Body of pancreas (tissue), 4 donors: ENCODE measurements around the gene UNC13C.

Source experiments
- POLR2A ChIP-seq, 3 donors: fragments of 450-650 bp; IDR thresholded peaks; one replicate each; pipeline ENCODE4 v1.6.1; 2016; ENCODE audit warnings: antibody characterized with exemption in 3 of 3, mild to moderate bottlenecking in 2 of 3
- TF ChIP-seq, protein P1 (sequence below), 7 experiments: fragments of 450-650 bp in 4 of 7; fragments of 200-600 bp in 3 of 7; sonication (generic) in 3 of 7; IDR thresholded peaks; one replicate each; pipeline ENCODE4 v1.5.1; 2016 to 2019; ENCODE audit warnings: antibody characterized with exemption in 7 of 7

DNA sequence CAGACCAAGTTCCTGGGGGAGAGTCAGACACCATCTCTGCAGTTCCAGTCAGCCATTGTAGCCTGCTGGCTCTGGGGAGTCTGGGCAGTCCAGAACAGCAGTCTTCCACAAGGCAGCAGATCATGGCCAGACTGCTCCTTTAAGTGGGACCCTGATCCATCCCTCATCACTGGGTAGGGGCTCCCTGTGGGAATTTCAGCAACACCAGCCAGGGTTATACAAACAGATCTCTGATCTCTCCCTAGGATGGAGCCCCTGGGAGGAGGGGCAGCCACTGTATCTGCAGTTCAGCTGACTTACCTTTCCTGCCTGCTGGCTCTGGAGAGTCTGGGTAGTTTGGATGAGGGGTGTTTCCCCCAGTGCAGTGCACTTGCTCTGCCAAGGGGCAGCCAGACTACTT is 42.1 kb upstream of the UNC13C start:
- TF ChIP-seq, protein P1, sequence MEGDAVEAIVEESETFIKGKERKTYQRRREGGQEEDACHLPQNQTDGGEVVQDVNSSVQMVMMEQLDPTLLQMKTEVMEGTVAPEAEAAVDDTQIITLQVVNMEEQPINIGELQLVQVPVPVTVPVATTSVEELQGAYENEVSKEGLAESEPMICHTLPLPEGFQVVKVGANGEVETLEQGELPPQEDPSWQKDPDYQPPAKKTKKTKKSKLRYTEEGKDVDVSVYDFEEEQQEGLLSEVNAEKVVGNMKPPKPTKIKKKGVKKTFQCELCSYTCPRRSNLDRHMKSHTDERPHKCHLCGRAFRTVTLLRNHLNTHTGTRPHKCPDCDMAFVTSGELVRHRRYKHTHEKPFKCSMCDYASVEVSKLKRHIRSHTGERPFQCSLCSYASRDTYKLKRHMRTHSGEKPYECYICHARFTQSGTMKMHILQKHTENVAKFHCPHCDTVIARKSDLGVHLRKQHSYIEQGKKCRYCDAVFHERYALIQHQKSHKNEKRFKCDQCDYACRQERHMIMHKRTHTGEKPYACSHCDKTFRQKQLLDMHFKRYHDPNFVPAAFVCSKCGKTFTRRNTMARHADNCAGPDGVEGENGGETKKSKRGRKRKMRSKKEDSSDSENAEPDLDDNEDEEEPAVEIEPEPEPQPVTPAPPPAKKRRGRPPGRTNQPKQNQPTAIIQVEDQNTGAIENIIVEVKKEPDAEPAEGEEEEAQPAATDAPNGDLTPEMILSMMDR (IDR thresholded peaks at IDR 0.05), result no peak
- TF ChIP-seq POLR2A (IDR thresholded peaks at IDR 0.05), result no peak
